ENCODE measurements around the gene RAMACL. TPM values are rescaled to one million over a fixed set of nuclear protein-coding genes. Genes with fewer than 3 reads are reported as not detected.
"Not testable (repeated sequence)": the region's sequence is repeated elsewhere in the genome, so short reads cannot be mapped to it uniquely, and the experiment has no call there.

Gene RAMACL
- total RNA-seq, 2 experiments from 2014 or later: 0.23 TPM; not detected in 1

DNA sequence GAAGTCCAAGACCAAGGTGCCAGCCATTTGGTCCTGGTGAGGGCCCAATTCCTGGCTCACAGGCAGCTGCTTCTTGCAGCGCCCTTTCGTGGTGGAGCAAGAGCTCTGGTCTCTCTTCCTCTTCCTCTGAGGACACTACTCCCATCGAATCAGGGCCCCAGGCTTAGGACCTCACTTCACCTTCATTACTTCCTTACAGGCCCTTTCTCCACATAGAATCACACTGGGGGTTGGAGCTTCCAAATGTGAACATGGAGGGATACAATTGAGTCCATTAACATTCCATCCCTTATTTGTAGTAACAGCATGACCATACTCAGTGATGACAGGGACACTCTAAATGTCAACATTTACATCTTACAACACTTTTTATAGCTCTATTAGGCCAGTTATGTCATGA is 2.3 kb downstream of the RAMACL start:
- POLR2A ChIA-PET: no interaction called here
- no peaks in the 10 kb centered on the region for H3K27me3 Mint-ChIP-seq

DNA sequence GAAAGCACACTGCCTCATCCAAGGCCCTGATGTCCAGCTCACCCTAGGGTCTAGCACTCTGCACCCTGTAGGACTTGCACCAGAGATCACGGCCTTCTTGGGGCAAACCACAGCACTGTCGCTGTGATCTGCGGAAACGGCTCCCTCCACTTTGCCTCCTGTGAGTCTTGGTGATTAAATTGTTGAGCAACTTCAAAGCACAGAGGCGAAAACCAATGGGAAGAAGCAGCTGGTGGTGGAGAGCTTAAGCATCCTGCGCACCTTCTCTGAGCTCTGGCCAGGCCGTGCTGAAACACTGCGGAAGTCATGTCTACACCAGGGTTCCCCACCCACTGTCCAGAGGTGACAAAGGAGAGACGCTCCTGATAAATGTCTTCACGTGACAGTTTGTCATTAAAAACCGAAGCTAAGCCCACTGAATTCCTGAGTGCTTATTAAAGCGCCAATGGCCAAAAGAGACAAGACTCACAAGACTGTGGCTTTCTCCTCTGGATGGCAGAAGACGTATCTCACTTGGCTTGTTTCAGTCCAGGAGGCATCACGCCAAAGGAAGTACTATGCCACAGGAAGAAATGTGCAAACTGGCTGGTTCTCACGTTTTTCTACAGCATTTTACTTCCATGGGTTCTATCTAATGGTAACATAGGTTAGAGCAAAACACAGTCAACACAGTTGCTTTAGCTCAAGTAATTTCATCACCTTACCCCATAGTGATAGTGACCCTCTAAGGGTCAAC is 3.1 kb downstream of the RAMACL start:
- ChIA-PET POLR2A (no interaction called here), CTCF (interaction anchor here (1.1 kb wide), 1 partner anchor 306 kb away, joined by 4 read pairs; no protein-coding TSS in a partner anchor)
- no peaks in the 10 kb centered on the region for H3K4me1 Mint-ChIP-seq
- no peak overlapping the region for H3K27ac Mint-ChIP-seq
- no peak overlapping the region for H3K4me3 Mint-ChIP-seq
- H3K36me3 Mint-ChIP-seq (ENCODE audit: low read depth): no peaks in the 10 kb centered on the region
- DNase-seq: no peak
- H3K9me3 Mint-ChIP-seq: no peaks in the 10 kb centered on the region
- no peaks in the 10 kb centered on the region for H3K27me3 Mint-ChIP-seq

More for the DNA sequence above, 2.3 kb downstream of the RAMACL start:
- no peaks in the 10 kb centered on the region for H3K9me3 Mint-ChIP-seq
- peaks cover 7% of the 10 kb centered on the region for H3K4me1 Mint-ChIP-seq
- CTCF ChIA-PET: interaction anchor here (1.1 kb wide), 1 partner anchor 307 kb away, joined by 4 read pairs; no protein-coding TSS in a partner anchor
- no peak overlapping the region for H3K4me3 Mint-ChIP-seq
- no peak overlapping the region for H3K27ac Mint-ChIP-seq
- H3K36me3 Mint-ChIP-seq (ENCODE audit: low read depth): no peaks in the 10 kb centered on the region
- DNase-seq: no peak

DNA sequence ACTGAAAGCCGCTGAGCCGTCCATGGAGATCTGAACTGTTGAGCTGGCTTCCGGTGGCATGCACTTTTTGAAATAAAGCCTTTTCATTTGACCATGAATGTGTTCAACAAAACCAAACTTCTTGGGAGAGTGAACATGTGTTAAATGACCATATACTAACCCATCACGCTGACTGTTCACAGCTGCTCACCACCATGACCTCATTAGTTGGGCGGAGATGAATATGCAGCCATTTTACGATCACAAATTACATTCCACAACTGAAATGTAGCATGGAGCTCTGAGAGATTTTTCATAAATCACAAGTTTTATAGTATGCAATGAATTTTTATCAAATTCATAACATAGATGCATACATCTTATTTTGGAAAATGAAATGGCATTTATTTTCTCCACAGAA is 4.2 kb downstream of the RAMACL start:
- no peaks in the 10 kb centered on the region for H3K36me3 Mint-ChIP-seq (ENCODE audit: low read depth)
- ChIA-PET POLR2A (no interaction called here), CTCF (no interaction called here)
- no peaks in the 10 kb centered on the region for H3K27me3 Mint-ChIP-seq
- no peaks in the 10 kb centered on the region for H3K4me1 Mint-ChIP-seq
- no peak for DNase-seq
- H3K4me3 Mint-ChIP-seq: no peak overlapping the region
- H3K9me3 Mint-ChIP-seq: no peaks in the 10 kb centered on the region
- no peak overlapping the region for H3K27ac Mint-ChIP-seq

DNA sequence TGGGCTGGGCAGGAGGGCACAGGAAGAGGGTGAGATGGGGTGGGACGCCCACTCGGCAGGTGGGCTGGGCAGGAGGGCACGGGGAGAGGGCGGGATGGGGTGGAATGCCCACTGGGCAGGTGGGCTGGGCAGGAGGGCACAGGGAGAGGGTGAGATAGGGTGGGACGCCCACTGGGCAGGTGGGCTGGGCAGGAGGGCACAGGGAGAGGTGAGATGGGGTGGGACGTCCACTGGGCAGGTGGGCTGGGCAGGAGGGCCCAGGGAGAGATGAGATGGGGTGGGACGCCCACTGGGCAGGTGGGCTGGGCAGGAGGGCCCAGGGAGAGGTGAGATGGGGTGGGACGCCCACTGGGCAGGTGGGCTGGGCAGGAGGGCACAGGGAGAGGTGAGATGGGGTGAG is 4.7 kb downstream of the RAMACL start:
- H3K27ac Mint-ChIP-seq; CTCF ChIA-PET; H3K27me3 Mint-ChIP-seq; H3K9me3 Mint-ChIP-seq; DNase-seq; H3K4me1 Mint-ChIP-seq; H3K4me3 Mint-ChIP-seq; POLR2A ChIA-PET; H3K36me3 Mint-ChIP-seq (ENCODE audit: low read depth): not testable (repeated sequence)

DNA sequence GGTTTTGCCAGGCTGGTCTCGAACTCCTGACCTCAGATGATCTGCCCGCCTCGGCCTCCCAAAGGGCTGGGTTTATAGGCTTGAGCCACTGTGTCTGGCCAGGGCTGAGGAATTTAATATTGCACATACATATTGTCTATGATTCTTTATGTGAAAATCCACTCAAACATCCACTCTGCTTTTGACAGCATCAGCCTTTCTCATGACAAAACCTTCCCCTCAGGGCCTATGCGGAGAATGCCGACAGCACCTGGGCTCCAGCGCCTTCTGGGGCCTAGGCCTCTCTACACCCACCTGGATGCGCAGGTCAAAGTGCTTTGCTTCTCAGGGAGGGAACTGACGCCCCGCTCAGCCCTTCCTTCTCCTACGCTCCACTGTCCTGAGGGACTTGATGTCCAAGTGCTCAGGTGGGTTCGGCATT is 5.4 kb downstream of the RAMACL start:
- POLR2A ChIA-PET: no interaction called here
- no peaks in the 10 kb centered on the region for H3K36me3 Mint-ChIP-seq (ENCODE audit: low read depth)
- no peaks in the 10 kb centered on the region for H3K4me1 Mint-ChIP-seq
- H3K4me3 Mint-ChIP-seq: no peak overlapping the region
- H3K27me3 Mint-ChIP-seq: no peaks in the 10 kb centered on the region
- CTCF ChIA-PET: no interaction called here
- H3K27ac Mint-ChIP-seq: no peak overlapping the region
- H3K9me3 Mint-ChIP-seq: peaks cover 5% of the 10 kb centered on the region
- no peak for DNase-seq

DNA sequence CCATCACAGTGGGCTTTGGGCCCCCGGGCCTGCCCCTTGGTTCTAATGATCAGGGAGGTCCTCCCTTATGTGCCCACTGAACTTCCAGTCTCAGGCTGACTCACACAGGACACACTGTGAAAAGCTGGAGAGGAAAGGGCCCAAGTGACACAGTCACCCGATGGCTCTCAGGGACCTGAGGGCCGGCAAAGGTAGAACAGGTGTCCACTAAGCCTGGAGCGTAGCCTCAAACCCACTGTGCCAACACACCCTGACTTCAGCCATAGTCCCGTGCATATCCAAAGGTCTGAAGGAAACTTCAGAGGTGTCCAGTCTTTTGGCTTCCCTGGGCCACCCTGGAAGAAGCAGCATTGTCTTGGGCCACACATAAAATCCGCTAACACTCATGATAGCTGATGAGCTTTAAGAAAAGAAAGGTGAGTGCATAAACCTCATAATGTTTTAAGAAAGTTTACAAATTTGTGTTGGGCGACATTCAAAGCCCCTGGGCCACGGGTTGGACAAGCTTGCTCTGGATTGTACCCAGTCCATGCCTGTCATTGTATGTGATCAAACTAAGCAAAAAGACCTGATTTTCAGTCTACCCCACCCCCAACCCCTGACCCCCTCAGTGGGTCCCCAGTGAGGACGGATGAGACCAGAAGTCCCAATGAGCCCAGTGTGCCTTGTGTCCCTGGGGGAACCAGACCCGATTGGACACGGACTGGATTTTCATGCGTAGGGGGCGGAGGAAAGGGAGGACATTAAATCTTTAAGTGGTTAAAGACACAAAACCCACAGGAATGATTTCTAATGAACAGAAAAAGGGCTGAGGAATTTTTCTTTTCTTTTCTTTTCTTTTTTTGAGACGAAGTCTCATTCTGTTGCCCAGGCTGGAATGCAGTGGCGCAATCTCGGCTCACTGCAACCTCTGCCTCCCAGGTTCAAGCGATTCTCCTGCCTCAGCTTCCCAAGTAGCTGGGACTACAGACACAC is 6.1 kb downstream of the RAMACL start:
- no peaks in the 10 kb centered on the region for H3K36me3 Mint-ChIP-seq (ENCODE audit: low read depth)
- ChIA-PET CTCF (no interaction called here), POLR2A (no interaction called here)
- no peaks in the 10 kb centered on the region for H3K27me3 Mint-ChIP-seq
- H3K27ac Mint-ChIP-seq: no peak overlapping the region
- H3K4me1 Mint-ChIP-seq: no peaks in the 10 kb centered on the region
- DNase-seq: no peak
- H3K4me3 Mint-ChIP-seq: no peak overlapping the region
- peaks cover 6% of the 10 kb centered on the region for H3K9me3 Mint-ChIP-seq

DNA sequence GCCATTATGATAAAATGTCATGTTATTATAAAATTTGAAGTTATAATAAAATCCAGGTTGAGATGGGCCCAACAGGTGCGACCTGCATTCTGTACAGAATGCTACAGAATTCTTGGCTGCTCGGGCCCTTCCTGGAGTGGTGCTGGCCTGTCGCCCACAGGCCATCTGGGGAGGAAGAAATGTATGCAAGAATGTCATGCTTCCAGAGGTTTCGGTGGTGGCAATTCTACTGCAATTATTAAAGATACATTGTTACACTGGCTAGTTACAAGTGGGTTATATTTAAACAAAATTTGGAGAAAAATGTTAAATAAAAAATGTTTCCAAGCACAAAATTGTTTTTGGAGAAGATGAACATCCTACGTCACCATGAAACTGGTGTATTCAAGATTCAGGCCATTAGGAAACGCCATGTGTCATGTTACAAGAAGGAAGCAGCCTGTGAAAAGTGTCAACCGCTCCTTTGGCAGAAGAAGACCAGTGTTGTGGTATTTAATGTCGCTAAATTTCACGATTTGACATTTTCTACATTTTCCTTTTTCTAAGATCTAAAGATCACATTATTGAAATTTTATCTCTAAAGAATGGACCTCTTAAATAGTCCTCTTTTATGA is 7.1 kb downstream of the RAMACL start:
- peaks cover 6% of the 10 kb centered on the region for H3K9me3 Mint-ChIP-seq
- CTCF ChIA-PET: no interaction called here
- no peaks in the 10 kb centered on the region for H3K4me1 Mint-ChIP-seq
- DNase-seq: no peak
- H3K27me3 Mint-ChIP-seq: no peaks in the 10 kb centered on the region
- no peak overlapping the region for H3K4me3 Mint-ChIP-seq
- H3K27ac Mint-ChIP-seq: no peak overlapping the region
- POLR2A ChIA-PET: no interaction called here
- no peaks in the 10 kb centered on the region for H3K36me3 Mint-ChIP-seq (ENCODE audit: low read depth)

DNA sequence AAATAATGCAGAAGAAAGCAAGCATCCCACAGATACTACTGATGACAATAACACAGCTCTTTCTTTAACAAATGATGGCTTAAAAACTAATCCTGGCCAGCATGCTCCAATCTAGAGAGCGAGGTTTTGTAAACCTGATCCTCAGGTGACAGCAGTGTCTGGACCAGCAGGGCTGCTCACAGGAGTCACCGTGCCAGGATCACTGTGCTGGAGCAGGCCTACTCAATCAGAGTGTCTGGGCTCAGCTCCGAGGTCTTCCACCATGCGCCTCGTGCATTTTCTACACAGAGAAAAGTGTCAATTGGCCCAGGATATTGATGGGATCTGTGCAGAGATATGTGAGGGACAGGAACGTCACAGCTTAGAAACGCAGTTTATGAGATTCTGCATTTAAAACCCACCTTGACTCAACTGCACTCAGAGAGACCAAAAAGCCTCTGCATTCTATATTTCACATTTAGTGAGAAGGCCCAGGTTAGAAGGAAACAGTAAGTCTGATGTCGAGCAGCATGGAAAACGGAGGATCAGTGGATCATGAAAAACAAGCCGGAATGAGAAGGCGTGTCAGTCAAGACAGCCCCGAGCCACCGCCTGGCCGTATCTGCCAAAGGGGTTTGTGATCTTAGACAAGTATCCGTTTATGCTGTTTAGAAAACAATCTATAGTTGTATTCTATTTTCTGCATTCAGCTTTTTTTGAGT is 7.8 kb downstream of the RAMACL start:
- Mint-ChIP-seq H3K4me1 (no peaks in the 10 kb centered on the region), H3K9me3 (peaks cover 6% of the 10 kb centered on the region), H3K27me3 (no peaks in the 10 kb centered on the region), H3K36me3 (ENCODE audit: low read depth) (no peaks in the 10 kb centered on the region), H3K4me3 (no peak overlapping the region), H3K27ac (no peak overlapping the region)
- POLR2A ChIA-PET: interaction anchor here (1.0 kb wide), 1 partner anchor 11 kb away, joined by 3 read pairs; no protein-coding TSS in a partner anchor
- no peak for DNase-seq
- CTCF ChIA-PET: no interaction called here

DNA sequence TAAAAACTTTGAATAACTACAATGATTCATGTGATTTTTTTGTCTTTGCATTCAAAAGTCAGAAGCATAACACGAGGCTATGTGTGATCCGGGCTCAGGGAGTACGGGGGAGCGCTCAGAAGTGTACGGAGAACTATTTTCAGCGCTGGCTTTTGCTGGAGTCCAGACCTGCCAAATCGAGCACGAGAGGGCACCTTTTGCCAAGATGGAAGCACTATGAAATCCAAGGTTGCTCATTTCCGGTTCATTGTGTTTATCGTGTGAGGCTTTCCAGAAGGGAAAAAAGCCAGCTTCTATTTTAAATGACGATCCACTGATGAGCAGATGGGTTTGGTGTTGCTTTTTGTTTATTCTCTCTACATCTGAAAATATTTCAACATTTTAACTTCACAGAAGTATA is 11.3 kb downstream of the RAMACL start:
- CTCF ChIA-PET: no interaction called here
- Mint-ChIP-seq H3K4me1 (no peaks in the 10 kb centered on the region), H3K36me3 (ENCODE audit: low read depth) (no peaks in the 10 kb centered on the region), H3K9me3 (peaks cover 6% of the 10 kb centered on the region), H3K4me3 (no peak overlapping the region), H3K27me3 (peaks cover 2% of the 10 kb centered on the region), H3K27ac (no peak overlapping the region)
- no peak for DNase-seq
- POLR2A ChIA-PET: no interaction called here

DNA sequence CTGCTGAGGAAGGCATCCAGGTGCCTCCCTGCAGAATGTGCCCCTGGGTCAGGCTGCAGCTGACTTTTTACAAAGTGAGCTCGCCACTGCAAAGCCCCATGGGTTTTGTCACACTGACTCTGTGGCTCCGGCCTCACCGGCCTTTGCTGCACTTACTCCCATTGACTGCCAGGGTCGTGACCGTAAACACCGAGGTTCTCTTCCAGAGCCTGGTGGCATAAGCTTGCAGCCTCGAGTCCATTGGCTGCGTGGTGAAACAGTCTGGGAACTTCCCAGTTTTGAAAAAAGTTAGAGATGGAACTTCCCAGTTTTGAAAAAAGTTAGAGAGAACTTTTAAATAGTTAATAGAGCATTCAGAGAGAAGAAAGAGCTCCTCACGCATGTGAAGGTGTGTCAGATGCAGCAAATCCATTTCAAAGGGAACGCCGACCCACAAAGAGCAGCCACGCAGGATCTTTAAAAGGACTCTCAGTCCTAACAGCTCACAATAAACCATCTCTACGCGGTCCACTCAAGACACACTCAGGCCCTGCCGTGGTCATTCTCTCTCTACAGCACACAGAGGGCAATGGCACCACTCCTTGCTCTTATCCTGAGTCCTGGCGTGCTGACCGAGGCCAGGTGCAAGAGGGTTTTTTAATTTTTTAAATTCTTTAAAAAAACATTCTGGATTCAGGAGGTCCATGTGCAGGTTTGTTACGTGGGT is 12.8 kb downstream of the RAMACL start:
- Mint-ChIP-seq H3K9me3 (peaks cover 6% of the 10 kb centered on the region), H3K36me3 (ENCODE audit: low read depth) (no peaks in the 10 kb centered on the region), H3K27ac (no peak overlapping the region), H3K4me3 (no peak overlapping the region), H3K27me3 (peaks cover 2% of the 10 kb centered on the region), H3K4me1 (no peaks in the 10 kb centered on the region)
- ChIA-PET POLR2A (no interaction called here), CTCF (no interaction called here)
- no peak for DNase-seq

DNA sequence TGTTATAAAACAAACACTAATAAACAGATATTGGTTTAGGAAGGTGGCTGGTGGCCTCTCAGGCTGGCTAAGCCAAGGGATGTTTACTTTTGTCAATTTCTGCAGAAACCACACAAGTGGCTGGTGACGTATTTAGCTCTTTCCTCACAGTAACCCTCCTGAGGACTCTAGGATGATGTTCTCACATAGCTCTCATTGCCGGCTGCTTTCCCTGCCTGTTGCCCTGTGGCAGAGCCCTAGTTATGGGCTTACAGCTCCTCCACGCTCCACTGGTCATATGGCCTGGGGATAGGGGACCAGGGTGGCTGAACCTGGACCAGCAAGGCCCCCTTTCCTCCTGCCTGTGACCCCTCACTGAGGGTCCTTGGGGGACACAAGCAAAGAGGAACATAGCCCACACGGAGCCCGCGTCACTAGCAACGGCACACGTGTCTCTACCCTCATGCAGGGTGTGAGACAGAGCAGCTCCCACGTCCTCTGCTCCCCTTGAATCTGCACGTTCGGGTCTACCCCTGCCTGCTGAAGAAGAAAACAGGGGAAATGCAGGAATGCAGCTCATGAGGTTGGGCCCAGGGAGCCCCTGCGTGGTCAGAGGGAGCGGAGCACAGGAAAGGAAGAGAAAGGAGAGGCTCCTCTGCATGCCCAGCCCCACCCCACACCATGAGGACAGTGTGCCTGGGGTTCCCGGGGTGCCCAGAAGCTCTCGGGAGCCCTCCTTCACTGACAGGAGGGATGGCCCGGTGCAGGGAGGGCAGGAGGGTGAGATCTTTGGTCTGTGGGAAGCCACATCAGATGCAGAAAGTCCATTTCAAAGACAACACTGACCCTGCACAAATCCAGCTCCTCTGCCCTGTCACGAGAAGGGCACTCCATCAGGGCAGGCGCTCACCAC is 13.9 kb downstream of the RAMACL start:
- H3K27ac Mint-ChIP-seq: no peak overlapping the region
- H3K4me1 Mint-ChIP-seq: no peaks in the 10 kb centered on the region
- H3K9me3 Mint-ChIP-seq: peaks cover 6% of the 10 kb centered on the region
- no peak overlapping the region for H3K4me3 Mint-ChIP-seq
- ChIA-PET CTCF (no interaction called here), POLR2A (no interaction called here)
- H3K27me3 Mint-ChIP-seq: peaks cover 2% of the 10 kb centered on the region
- no peak for DNase-seq
- no peaks in the 10 kb centered on the region for H3K36me3 Mint-ChIP-seq (ENCODE audit: low read depth)
